HEK293 (cell line): ENCODE results near the gene RGL2.

Experiments
- AEBP2 ChIP-seq: fragments of 450-650 bp; formaldehyde crosslinking; IDR thresholded peaks from 2 replicates; pipeline ENCODE4 v1.5.1; 2016; ENCODE audit warnings: missing biosample characterization, missing genetic modification characterization, borderline replicate concordance
- BCL11A ChIP-seq: fragments of 450-650 bp; formaldehyde crosslinking; IDR thresholded peaks from 2 replicates; pipeline ENCODE4 v1.5.1; 2016; ENCODE audit warnings: low read depth, missing biosample characterization, missing genetic modification characterization
- HOXD13 ChIP-seq: sonication (generic); formaldehyde crosslinking; IDR thresholded peaks from 2 replicates; pipeline ENCODE4 v1.8.0; 2022; ENCODE audit warnings: missing genetic modification reagents, borderline replicate concordance
- KLF17 ChIP-seq: fragments of 450-650 bp; formaldehyde crosslinking; IDR thresholded peaks from 2 replicates; pipeline ENCODE4 v1.5.1; 2016; ENCODE audit warnings: missing biosample characterization, missing genetic modification characterization
- KLF9 ChIP-seq: fragments of 450-650 bp; formaldehyde crosslinking; IDR thresholded peaks from 2 replicates; pipeline ENCODE4 v1.5.1; 2016; ENCODE audit warnings: missing biosample characterization, missing genetic modification characterization, low read depth
- RBAK ChIP-seq: fragments of 450-650 bp; formaldehyde crosslinking; IDR thresholded peaks from 2 replicates; pipeline ENCODE4 v1.5.1; 2016; ENCODE audit warnings: missing biosample characterization, missing genetic modification characterization
- WT1 ChIP-seq: fragments of 450-650 bp; formaldehyde crosslinking; IDR thresholded peaks from 2 replicates; pipeline ENCODE4 v1.5.1; 2016; ENCODE audit warnings: missing biosample characterization, missing genetic modification characterization
- ZBTB21 ChIP-seq: fragments of 450-650 bp; formaldehyde crosslinking; IDR thresholded peaks from 2 replicates; pipeline ENCODE4 v1.5.1; 2017; ENCODE audit warnings: missing biosample characterization, missing genetic modification characterization
- ZEB2 ChIP-seq: fragments of 450-650 bp; formaldehyde crosslinking; IDR thresholded peaks from 2 replicates; pipeline ENCODE4 v1.5.1; 2016; ENCODE audit warnings: missing biosample characterization, missing genetic modification characterization
- ZNF10 ChIP-seq: fragments of 450-650 bp; formaldehyde crosslinking; IDR thresholded peaks from 2 replicates; pipeline ENCODE4 v1.5.1; 2017; ENCODE audit warnings: missing biosample characterization, missing genetic modification characterization
- ZNF114 ChIP-seq: fragments of 450-650 bp; formaldehyde crosslinking; IDR thresholded peaks from 2 replicates; pipeline ENCODE4 v1.5.0; 2017; ENCODE audit warnings: missing biosample characterization, missing genetic modification characterization
- ZNF138 ChIP-seq: fragments of 450-650 bp; formaldehyde crosslinking; IDR thresholded peaks from 2 replicates; pipeline ENCODE4 v1.5.1; 2016; ENCODE audit warnings: missing biosample characterization, missing genetic modification characterization, borderline replicate concordance
- ZNF169 ChIP-seq: fragments of 450-650 bp; formaldehyde crosslinking; IDR thresholded peaks from 2 replicates; pipeline ENCODE4 v1.5.1; 2016; ENCODE audit warnings: missing biosample characterization, missing genetic modification characterization
- ZNF175 ChIP-seq: fragments of 450-650 bp; formaldehyde crosslinking; IDR thresholded peaks from 2 replicates; pipeline ENCODE4 v1.5.1; 2016; ENCODE audit warnings: missing biosample characterization, missing genetic modification characterization
- ZNF184 ChIP-seq: fragments of 450-650 bp; IDR thresholded peaks from 2 replicates; pipeline ENCODE4 v1.5.1; 2018; ENCODE audit warnings: missing biosample characterization, mild to moderate bottlenecking, missing genetic modification characterization
- ZNF221 ChIP-seq: fragments of 450-650 bp; formaldehyde crosslinking; IDR thresholded peaks from 2 replicates; pipeline ENCODE4 v1.5.1; 2017; ENCODE audit warnings: missing biosample characterization, missing genetic modification characterization, borderline replicate concordance
- ZNF23 ChIP-seq: fragments of 450-650 bp; formaldehyde crosslinking; IDR thresholded peaks from 2 replicates; pipeline ENCODE4 v1.5.1; 2016; ENCODE audit warnings: missing biosample characterization, missing genetic modification characterization, borderline replicate concordance
- ZNF24 ChIP-seq: fragments of 450-650 bp; formaldehyde crosslinking; IDR thresholded peaks from 2 replicates; pipeline ENCODE4 v1.5.1; 2016; ENCODE audit warnings: missing biosample characterization, missing genetic modification characterization
- ZNF292 ChIP-seq: fragments of 450-650 bp; formaldehyde crosslinking; IDR thresholded peaks from 2 replicates; pipeline ENCODE4 v1.5.1; 2016; ENCODE audit warnings: low read depth, missing biosample characterization, missing genetic modification characterization, borderline replicate concordance
- ZNF324 ChIP-seq: fragments of 450-650 bp; formaldehyde crosslinking; IDR thresholded peaks from 2 replicates; pipeline ENCODE4 v1.5.1; 2016; ENCODE audit warnings: missing biosample characterization, missing genetic modification characterization
- ZNF354C ChIP-seq: fragments of 450-650 bp; formaldehyde crosslinking; IDR thresholded peaks from 2 replicates; pipeline ENCODE4 v1.5.1; 2016; ENCODE audit warnings: missing biosample characterization, missing genetic modification characterization, low read depth, borderline replicate concordance
- ZNF473 ChIP-seq: fragments of 450-650 bp; formaldehyde crosslinking; IDR thresholded peaks from 2 replicates; pipeline ENCODE4 v1.5.1; 2017; ENCODE audit warnings: missing biosample characterization, missing genetic modification characterization
- ZNF514 ChIP-seq: fragments of 450-650 bp; formaldehyde crosslinking; IDR thresholded peaks from 2 replicates; pipeline ENCODE4 v1.5.1; 2016; ENCODE audit warnings: missing biosample characterization, missing genetic modification characterization
- ZNF521 ChIP-seq: fragments of 450-650 bp; formaldehyde crosslinking; IDR thresholded peaks from 2 replicates; pipeline ENCODE4 v1.5.1; 2017; ENCODE audit warnings: missing biosample characterization, mild to moderate bottlenecking, missing genetic modification characterization
- ZNF529 ChIP-seq: fragments of 450-650 bp; formaldehyde crosslinking; IDR thresholded peaks from 2 replicates; pipeline ENCODE4 v1.5.1; 2017; ENCODE audit warnings: missing genetic modification characterization, missing biosample characterization; ENCODE audit not compliant: insufficient replicate concordance
- ZNF549 ChIP-seq: fragments of 450-650 bp; IDR thresholded peaks from 2 replicates; pipeline ENCODE4 v1.5.1; 2018; ENCODE audit warnings: missing biosample characterization, missing genetic modification characterization, mild to moderate bottlenecking, inconsistent platforms, moderate library complexity
- ZNF555 ChIP-seq: fragments of 450-650 bp; formaldehyde crosslinking; conservative IDR thresholded peaks from 2 replicates; pipeline ENCODE4 v1.5.1; 2017; ENCODE audit warnings: missing biosample characterization, mild to moderate bottlenecking, missing genetic modification characterization, inconsistent platforms
- ZNF585B ChIP-seq: fragments of 450-650 bp; formaldehyde crosslinking; IDR thresholded peaks from 2 replicates; pipeline ENCODE4 v1.5.1; 2016; ENCODE audit warnings: missing biosample characterization, missing genetic modification characterization
- ZNF600 ChIP-seq: fragments of 450-650 bp; formaldehyde crosslinking; IDR thresholded peaks from 2 replicates; pipeline ENCODE4 v1.5.1; 2016; ENCODE audit warnings: missing biosample characterization, missing genetic modification characterization
- ZNF664 ChIP-seq: fragments of 450-650 bp; formaldehyde crosslinking; IDR thresholded peaks from 2 replicates; pipeline ENCODE4 v1.5.1; 2016; ENCODE audit warnings: missing biosample characterization, missing genetic modification characterization
- ZNF692 ChIP-seq: fragments of 450-650 bp; formaldehyde crosslinking; IDR thresholded peaks from 2 replicates; pipeline ENCODE4 v1.5.1; 2016; ENCODE audit warnings: missing biosample characterization, missing genetic modification characterization
- ZNF747 ChIP-seq: fragments of 450-650 bp; formaldehyde crosslinking; IDR thresholded peaks from 2 replicates; pipeline ENCODE4 v1.5.1; 2016; ENCODE audit warnings: missing biosample characterization, missing genetic modification characterization
- ZNF776 ChIP-seq: fragments of 450-650 bp; formaldehyde crosslinking; IDR thresholded peaks from 2 replicates; pipeline ENCODE4 v1.5.0; 2017; ENCODE audit warnings: missing biosample characterization, missing genetic modification characterization, borderline replicate concordance
- ZSCAN16 ChIP-seq: fragments of 450-650 bp; formaldehyde crosslinking; IDR thresholded peaks from 2 replicates; pipeline ENCODE4 v1.5.1; 2016; ENCODE audit warnings: missing biosample characterization, missing genetic modification characterization
- TF ChIP-seq, protein P1 (sequence below): fragments of 450-650 bp; formaldehyde crosslinking; IDR thresholded peaks from 2 replicates; pipeline ENCODE4 v1.5.1; 2017; ENCODE audit warnings: missing biosample characterization, missing genetic modification characterization

The RGL2 gene

GRCh38 chr6:33271468-33272274 lies 27.1 kb downstream of the RGL2 start, which contains the start of the genes RPS18 and VPS52 (continued):
- TF ChIP-seq ZNF221: no peak
- TF ChIP-seq ZNF184: peak; percentile 43; the same call in 1 of the 2 replicates
- TF ChIP-seq HOXD13: peak; percentile 92; the same call in 1 of the 2 replicates
- TF ChIP-seq ZNF114 (tag by site-specific recombination): no peak
- no peak for TF ChIP-seq ZNF514 (tag by site-specific recombination)
- no peak for TF ChIP-seq ZNF10 (tag by site-specific recombination)
- TF ChIP-seq ZNF23 (tag by site-specific recombination): no peak
- no peak for TF ChIP-seq ZNF292 (tag by site-specific recombination)
- peak; percentile 10; the same call in 1 of the 2 replicates for TF ChIP-seq WT1 (tag by site-specific recombination)
- peak; percentile 91 for TF ChIP-seq ZNF600
- TF ChIP-seq ZEB2: peak; percentile 77
- peak; percentile 52 for TF ChIP-seq ZNF24 (tag by site-specific recombination)
- TF ChIP-seq ZNF664 (tag by site-specific recombination): no peak
- no peak for TF ChIP-seq ZNF169 (tag by site-specific recombination)
- TF ChIP-seq ZNF521 (tag by site-specific recombination): no peak
- no peak; the same call in none of the 2 replicates for TF ChIP-seq ZNF324 (tag by site-specific recombination)
- TF ChIP-seq BCL11A (tag by site-specific recombination): no peak
- no peak for TF ChIP-seq ZNF354C (tag by site-specific recombination)
- no peak for TF ChIP-seq ZNF555 (tag by site-specific recombination)
- TF ChIP-seq ZNF473: no peak
- TF ChIP-seq ZNF692: 0 out of 2 replicates have a peak, but pooled peaks have one; percentile 56
- TF ChIP-seq ZNF175: no peak
- no peak for TF ChIP-seq RBAK (tag by site-specific recombination)
- TF ChIP-seq ZNF138 (tag by site-specific recombination): no peak
- TF ChIP-seq, protein P1, sequence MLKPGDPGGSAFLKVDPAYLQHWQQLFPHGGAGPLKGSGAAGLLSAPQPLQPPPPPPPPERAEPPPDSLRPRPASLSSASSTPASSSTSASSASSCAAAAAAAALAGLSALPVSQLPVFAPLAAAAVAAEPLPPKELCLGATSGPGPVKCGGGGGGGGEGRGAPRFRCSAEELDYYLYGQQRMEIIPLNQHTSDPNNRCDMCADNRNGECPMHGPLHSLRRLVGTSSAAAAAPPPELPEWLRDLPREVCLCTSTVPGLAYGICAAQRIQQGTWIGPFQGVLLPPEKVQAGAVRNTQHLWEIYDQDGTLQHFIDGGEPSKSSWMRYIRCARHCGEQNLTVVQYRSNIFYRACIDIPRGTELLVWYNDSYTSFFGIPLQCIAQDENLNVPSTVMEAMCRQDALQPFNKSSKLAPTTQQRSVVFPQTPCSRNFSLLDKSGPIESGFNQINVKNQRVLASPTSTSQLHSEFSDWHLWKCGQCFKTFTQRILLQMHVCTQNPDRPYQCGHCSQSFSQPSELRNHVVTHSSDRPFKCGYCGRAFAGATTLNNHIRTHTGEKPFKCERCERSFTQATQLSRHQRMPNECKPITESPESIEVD (tag by site-specific recombination): no peak
- TF ChIP-seq ZNF529 (tag by site-specific recombination): no peak
- peak; percentile 79 for TF ChIP-seq ZBTB21
- TF ChIP-seq AEBP2: no peak
- no peak for TF ChIP-seq ZNF549 (tag by site-specific recombination)
- TF ChIP-seq KLF9: peak; percentile 7
- TF ChIP-seq ZSCAN16 (tag by site-specific recombination): no peak
- no peak for TF ChIP-seq ZNF585B (tag by site-specific recombination)
- no peak for TF ChIP-seq ZNF776 (tag by site-specific recombination)
- no peak for TF ChIP-seq ZNF747 (tag by site-specific recombination)
- TF ChIP-seq KLF17 (tag by site-specific recombination): peak; percentile 91
